VCaP (cell line): ENCODE results near the gene SLC43A2.
A peak's percentile ranks its signal among the peaks of the same experiment; 100 is the strongest.
"Not testable (repeated sequence)": the region's sequence is repeated elsewhere in the genome, so short reads cannot be mapped to it uniquely, and the experiment has no call there.

Source experiments
- H3K27ac ChIP-seq: fragments of 450-650 bp; 2 replicates; pipeline ENCODE4 v1.5.1; 2017
- CTCF ChIP-seq: fragments of 450-650 bp; conservative IDR thresholded peaks from 2 replicates; pipeline ENCODE4 v1.5.1; 2017; ENCODE audit warnings: mild to moderate bottlenecking, moderate library complexity

Gene SLC43A2

GRCh38 chr17:1627982-1628855, at the start of gene SLC43A2:
SLC43A2 (minus strand) TSS chr17:1628834; CDS start chr17:1627874, 960 bp downstream.
- TF ChIP-seq CTCF: no peak

GRCh38 chr17:1676401-1676800, 47.8 kb upstream of the SLC43A2 start:
- H3K27ac ChIP-seq: no peak overlapping the region
- TF ChIP-seq CTCF: no peak

More at GRCh38 chr17:1627982-1628855, at the start of gene SLC43A2:
- H3K27ac ChIP-seq: peak within 1 kb of the TSS; percentile 93

- H3K27ac ChIP-seq: no peak overlapping the region
- TF ChIP-seq CTCF: no peak
Measured at GRCh38 chr17:1673041-1673785, 44.6 kb upstream of the SLC43A2 start.

- not testable (repeated sequence) for H3K27ac ChIP-seq
Measured at GRCh38 chr17:1663934-1664333, 35.3 kb upstream of the SLC43A2 start.

GRCh38 chr17:1661045-1661444, 32.4 kb upstream of the SLC43A2 start:
- no peak overlapping the region for H3K27ac ChIP-seq
- no peak for TF ChIP-seq CTCF

- TF ChIP-seq CTCF: no peak
- no peak overlapping the region for H3K27ac ChIP-seq
Measured at GRCh38 chr17:1658100-1658499, 29.5 kb upstream of the SLC43A2 start.

- TF ChIP-seq CTCF: no peak
- peak overlapping the region; percentile 90 for H3K27ac ChIP-seq
Measured at GRCh38 chr17:1653735-1654134, 25.1 kb upstream of the SLC43A2 start.

- H3K27ac ChIP-seq: peak overlapping the region; percentile 90
Measured at GRCh38 chr17:1652794-1653193, 24.2 kb upstream of the SLC43A2 start.
